Naive thymus-derived CD4-positive, alpha-beta T cell (primary cell): Measurements from ENCODE around the gene NFKBIZ. TPM values are rescaled to one million over a fixed set of nuclear protein-coding genes. Genes with fewer than 3 reads are reported as not detected.
"Not testable (repeated sequence)": the region's sequence is repeated elsewhere in the genome, so short reads cannot be mapped to it uniquely, and the experiment has no call there.

Experiments
- ATAC-seq: fragments of 150-1000 bp; cut with Tn5 transposase; 2 replicates; pipeline ENCODE4 v1.10.0; 2021; ENCODE audit warnings: mild to moderate bottlenecking, moderate library complexity
- CTCF ChIA-PET: fragments of 350-600 bp; sonication (Branson Sonifier 250); formaldehyde crosslinking; loops from one replicate; lab custom pipeline; 2021; ENCODE audit warnings: antibody characterized with exemption; lab: Charles Lee
- POLR2A ChIA-PET: fragments of 350-600 bp; sonication (Branson Sonifier 250); formaldehyde crosslinking; loops from one replicate; lab custom pipeline; 2021; ENCODE audit warnings: antibody characterized with exemption, inconsistent platforms; lab: Charles Lee
- DNase-seq, 9 donors: peaks; one replicate each; pipeline versions ENCODE4 v3.0.0 to v3.0.0-alpha.2; 2020 to 2022; ENCODE audit warnings: mixed read lengths in 1 of 9
- H3K27ac ChIP-seq: one replicate; pipeline ENCODE4 v1.7.0; 2013; ENCODE audit warnings: mild to moderate bottlenecking, low read depth, low read length, moderate library complexity
- H3K27me3 ChIP-seq, 2 donors: one replicate each; pipeline ENCODE4 v1.7.0; 2013; ENCODE audit warnings: low read length in 2 of 2, mild to moderate bottlenecking in 2 of 2, moderate library complexity in 2 of 2; ENCODE audit not compliant: control insufficient read depth in 2 of 2, insufficient read depth in 2 of 2
- H3K36me3 ChIP-seq, 3 experiments: 1 replicate in 2 of 3; 2 replicates in 1 of 3; pipeline ENCODE4 v1.7.0; 2013; ENCODE audit warnings: low read length in 3 of 3, mild to moderate bottlenecking in 3 of 3, moderate library complexity in 1 of 3; ENCODE audit not compliant: insufficient read depth in 3 of 3, control insufficient read depth in 2 of 3
- H3K4me1 ChIP-seq, 2 donors: one replicate each; pipeline ENCODE4 v1.7.0; 2013; ENCODE audit warnings: low read length in 2 of 2, mild to moderate bottlenecking in 2 of 2, moderate library complexity in 1 of 2; ENCODE audit not compliant: control insufficient read depth in 2 of 2, insufficient read depth in 2 of 2
- H3K4me3 ChIP-seq: 2 replicates; pipeline ENCODE4 v1.7.0; 2013; ENCODE audit warnings: mild to moderate bottlenecking, low read length
- H3K9me3 ChIP-seq, 3 experiments: 1 replicate in 2 of 3; 2 replicates in 1 of 3; pipeline ENCODE4 v1.7.0; 2013; ENCODE audit warnings: low read length in 3 of 3; ENCODE audit not compliant: control insufficient read depth in 2 of 3
- H3K27ac Mint-ChIP-seq, 9 donors: one replicate each; pipeline ENCODE4 v1.8.0; 2020 to 2022; ENCODE audit warnings: mixed read lengths in 9 of 9, mild to moderate bottlenecking in 8 of 9, moderate library complexity in 5 of 9, inconsistent platforms in 2 of 9
- H3K27me3 Mint-ChIP-seq, 5 donors: one replicate each; pipeline ENCODE4 v1.8.0; 2021 to 2022; ENCODE audit warnings: mixed read lengths in 5 of 5, mild to moderate bottlenecking in 1 of 5
- H3K36me3 Mint-ChIP-seq, 5 donors: one replicate each; pipeline ENCODE4 v1.8.0; 2020 to 2022; ENCODE audit warnings: mixed read lengths in 5 of 5, mild to moderate bottlenecking in 3 of 5, inconsistent platforms in 1 of 5
- H3K4me1 Mint-ChIP-seq, 7 donors: one replicate each; pipeline ENCODE4 v1.8.0; 2020 to 2022; ENCODE audit warnings: mixed read lengths in 7 of 7, mild to moderate bottlenecking in 3 of 7, inconsistent platforms in 1 of 7
- H3K4me3 Mint-ChIP-seq, 10 donors: one replicate each; pipeline ENCODE4 v1.8.0; 2020 to 2022; ENCODE audit warnings: mild to moderate bottlenecking in 10 of 10, mixed read lengths in 10 of 10, moderate library complexity in 6 of 10, inconsistent platforms in 2 of 10
- H3K9me3 Mint-ChIP-seq, 11 donors: one replicate each; pipeline ENCODE4 v1.8.0; 2020 to 2022; ENCODE audit warnings: mixed read lengths in 11 of 11, mild to moderate bottlenecking in 4 of 11, inconsistent platforms in 1 of 11, moderate library complexity in 1 of 11
- intact Hi-C, 2 donors: fragments of 100-400 bp; cut with micrococcal nuclease; formaldehyde crosslinking; loops; one replicate each; pipeline ENCODE4 v1.15.1; 2023
- polyA plus RNA-seq, 2 donors: library from polyadenylated mRNA; unstranded; fragments of 300-500 nt; fragmentation: Illumina TruSeq; gene quantifications; one replicate each; pipeline ENCODE4 v1.2.3, GENCODE V29; 2021
- total RNA-seq, 6 experiments: library from RNA in 5 of 6; stranded (reverse) in 5 of 6; gene quantifications; 1 replicate in 5 of 6; 2 replicates in 1 of 6; pipeline ENCODE4 v1.2.3 and lab custom pipeline; 2021 to 2026

NFKBIZ gene
- total and polyA plus RNA-seq, 7 experiments from 2014 or later = 21.0 to 913 (median 117) TPM

- H3K4me3 ChIP-seq, intact Hi-C loops, ATAC-seq, H3K27ac Mint-ChIP-seq, H3K9me3 ChIP-seq, H3K27ac ChIP-seq, H3K36me3 ChIP-seq, DNase-seq, POLR2A ChIA-PET, H3K27me3 Mint-ChIP-seq, H3K4me1 Mint-ChIP-seq, H3K4me1 ChIP-seq, H3K27me3 ChIP-seq, H3K4me3 Mint-ChIP-seq, CTCF ChIA-PET: not testable (repeated sequence)
- Mint-ChIP-seq H3K9me3 (peaks cover 0 to 10% (median 4%) of the 10 kb centered on the region in 11 donors), H3K36me3 (peaks cover 0 to 10% (median 0%) of the 10 kb centered on the region in 5 donors)
These were observed 36.3 kb downstream of the NFKBIZ start for GRCh38 chr3:101885584-101885983.

- Histone ChIP-seq H3K27me3 (no peaks in the 10 kb centered on the region), H3K36me3 (no peaks in the 10 kb centered on the region), H3K4me1 (no peaks in the 10 kb centered on the region), H3K27ac (no peak overlapping the region), H3K9me3 (no peaks in the 10 kb centered on the region), H3K4me3 (no peak overlapping the region)
- Mint-ChIP-seq H3K4me3 (no peak overlapping the region), H3K27me3 (peaks cover 0 to 4% (median 0%) of the 10 kb centered on the region in 5 donors), H3K4me1 (peaks cover 0 to 6% (median 0%) of the 10 kb centered on the region in 7 donors), H3K27ac (peak overlapping the region in 1 of 9 donors; percentile 46), H3K36me3 (peaks cover 0 to 10% (median 0%) of the 10 kb centered on the region in 5 donors), H3K9me3 (peaks cover 0 to 10% (median 4%) of the 10 kb centered on the region in 11 donors)
- DNase-seq = no peak
- intact Hi-C loops = no loop called here
- no peak for ATAC-seq
- POLR2A ChIA-PET = no interaction called here
- CTCF ChIA-PET = no interaction called here
These were observed 37.3 kb downstream of the NFKBIZ start for GRCh38 chr3:101886626-101887025.

GRCh38 chr3:101888653-101889052 lies 39.3 kb downstream of the NFKBIZ start:
- intact Hi-C loops = no loop called here

GRCh38 chr3:101890716-101891115 lies 41.4 kb downstream of the NFKBIZ start:
- Mint-ChIP-seq H3K36me3 (peaks cover 0 to 12% (median 0%) of the 10 kb centered on the region in 5 donors), H3K9me3 (peaks cover 0 to 11% (median 0%) of the 10 kb centered on the region in 11 donors), H3K27ac (no peak overlapping the region), H3K4me3 (no peak overlapping the region), H3K4me1 (peaks cover 0 to 7% (median 0%) of the 10 kb centered on the region in 7 donors), H3K27me3 (peaks cover 0 to 4% (median 0%) of the 10 kb centered on the region in 5 donors)
- H3K27me3 ChIP-seq = no peaks in the 10 kb centered on the region
- ATAC-seq = no peak
- CTCF ChIA-PET = interaction anchor here (0.7 kb wide), 1 partner anchor 11 kb away, joined by 3 read pairs; no protein-coding TSS in a partner anchor
- intact Hi-C loops = no loop called here
- H3K27ac ChIP-seq = no peak overlapping the region
- POLR2A ChIA-PET = interaction anchor here (0.6 kb wide), 1 partner anchor 10 kb away, joined by 6 read pairs; no protein-coding TSS in a partner anchor
- H3K36me3 ChIP-seq = no peaks in the 10 kb centered on the region
- H3K4me1 ChIP-seq = no peaks in the 10 kb centered on the region
- no peaks in the 10 kb centered on the region for H3K9me3 ChIP-seq
- DNase-seq = no peak
- no peak overlapping the region for H3K4me3 ChIP-seq

More at GRCh38 chr3:101888653-101889052, 39.3 kb downstream of the NFKBIZ start:
- CTCF ChIA-PET = no interaction called here
- Mint-ChIP-seq H3K36me3 (peaks cover 0 to 10% (median 0%) of the 10 kb centered on the region in 5 donors), H3K27me3 (peaks cover 0 to 4% (median 0%) of the 10 kb centered on the region in 5 donors), H3K4me1 (peaks cover 0 to 7% (median 0%) of the 10 kb centered on the region in 7 donors), H3K9me3 (peaks cover 0 to 12% (median 4%) of the 10 kb centered on the region in 11 donors), H3K4me3 (no peak overlapping the region), H3K27ac (no peak overlapping the region)
- DNase-seq (no peak), ATAC-seq (no peak)
- no peaks in the 10 kb centered on the region for H3K9me3 ChIP-seq
- H3K27me3 ChIP-seq = no peaks in the 10 kb centered on the region
- no peaks in the 10 kb centered on the region for H3K36me3 ChIP-seq
- POLR2A ChIA-PET = no interaction called here
- no peak overlapping the region for H3K4me3 ChIP-seq
- no peak overlapping the region for H3K27ac ChIP-seq
- no peaks in the 10 kb centered on the region for H3K4me1 ChIP-seq

- no peaks in the 10 kb centered on the region for H3K9me3 ChIP-seq
- POLR2A ChIA-PET = no interaction called here
- no peak for ATAC-seq
- H3K9me3 Mint-ChIP-seq = peaks cover 0 to 7% (median 0%) of the 10 kb centered on the region in 11 donors
- no peak overlapping the region for H3K27ac ChIP-seq
- intact Hi-C loops = no loop called here
- CTCF ChIA-PET = no interaction called here
- peaks cover 0 to 7% (median 0%) of the 10 kb centered on the region in 7 donors for H3K4me1 Mint-ChIP-seq
- peaks cover 0 to 4% (median 0%) of the 10 kb centered on the region in 5 donors for H3K27me3 Mint-ChIP-seq
- no peak for DNase-seq
- H3K27ac Mint-ChIP-seq = peak overlapping the region in 2 of 9 donors; percentile 2 to 37
- no peaks in the 10 kb centered on the region for H3K27me3 ChIP-seq
- no peak overlapping the region for H3K4me3 ChIP-seq
- H3K36me3 Mint-ChIP-seq = peaks cover 0 to 6% (median 0%) of the 10 kb centered on the region in 5 donors
- H3K36me3 ChIP-seq = no peaks in the 10 kb centered on the region
- no peaks in the 10 kb centered on the region for H3K4me1 ChIP-seq
- no peak overlapping the region for H3K4me3 Mint-ChIP-seq
These were observed 43.3 kb downstream of the NFKBIZ start for GRCh38 chr3:101892648-101893047.

- Histone ChIP-seq H3K36me3 (no peaks in the 10 kb centered on the region), H3K4me1 (no peaks in the 10 kb centered on the region), H3K27ac (no peak overlapping the region), H3K27me3 (no peaks in the 10 kb centered on the region), H3K4me3 (no peak overlapping the region), H3K9me3 (no peaks in the 10 kb centered on the region)
- ATAC-seq = no peak
- Mint-ChIP-seq H3K4me1 (peaks cover 0 to 10% (median 4%) of the 10 kb centered on the region in 7 donors), H3K27ac (no peak overlapping the region), H3K4me3 (no peak overlapping the region), H3K9me3 (peaks cover 0 to 5% (median 0%) of the 10 kb centered on the region in 11 donors), H3K27me3 (no peaks in the 10 kb centered on the region), H3K36me3 (peaks cover 0 to 5% (median 0%) of the 10 kb centered on the region in 5 donors)
- ChIA-PET CTCF (interaction anchor here (0.7 kb wide), 1 partner anchor 286 kb away, joined by 3 read pairs; no protein-coding TSS in a partner anchor), POLR2A (interaction anchor here (0.6 to 0.8 kb wide), 2 partner anchors 109 to 225 kb away, joined by 3 to 4 read pairs; no protein-coding TSS in a partner anchor)
- intact Hi-C loops = no loop called here
- no peak for DNase-seq
These were observed 46.9 kb downstream of the NFKBIZ start for GRCh38 chr3:101896083-101896757.
